Activated naive CD8-positive, alpha-beta T cell (primary cell): ENCODE data around the gene ABCC2.
"Not testable (repeated sequence)": the region's sequence is repeated elsewhere in the genome, so short reads cannot be mapped to it uniquely, and the experiment has no call there.

Source experiments
- H3K27ac Mint-ChIP-seq: one replicate; pipeline ENCODE4 v1.8.0; 2021; ENCODE audit warnings: mixed read lengths
- H3K27me3 Mint-ChIP-seq: one replicate; pipeline ENCODE4 v1.8.0; 2021; ENCODE audit warnings: mixed read lengths
- H3K36me3 Mint-ChIP-seq: one replicate; pipeline ENCODE4 v1.8.0; 2021; ENCODE audit warnings: mixed read lengths
- H3K4me1 Mint-ChIP-seq: one replicate; pipeline ENCODE4 v1.8.0; 2021; ENCODE audit warnings: low read depth, mixed read lengths
- H3K4me3 Mint-ChIP-seq: one replicate; pipeline ENCODE4 v1.8.0; 2021; ENCODE audit warnings: mild to moderate bottlenecking, mixed read lengths
- H3K9me3 Mint-ChIP-seq: one replicate; pipeline ENCODE4 v1.8.0; 2021; ENCODE audit warnings: low read depth, mixed read lengths

The ABCC2 gene

DNA sequence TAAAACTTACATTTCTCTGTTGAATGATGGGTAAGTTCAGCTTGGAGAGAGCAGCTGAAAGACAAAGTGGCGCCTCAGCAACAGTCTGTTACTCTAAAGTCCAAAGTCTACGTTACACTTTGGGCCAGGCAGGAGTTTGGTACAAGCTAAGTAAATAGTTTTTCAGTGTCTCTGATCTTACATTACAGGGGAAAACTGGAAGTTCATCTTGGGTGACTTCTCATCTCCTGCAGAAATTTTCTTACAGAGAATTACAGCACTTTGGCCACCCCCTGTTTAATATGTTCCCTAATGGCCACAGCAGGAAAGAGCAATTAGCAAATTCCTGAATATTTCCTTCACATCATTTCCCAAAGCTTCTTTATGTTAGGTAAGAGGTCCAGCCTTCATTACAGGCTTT lies 67.1 kb downstream of the ABCC2 start:
- no peak overlapping the region for H3K27ac Mint-ChIP-seq
- H3K4me1 Mint-ChIP-seq, result peaks cover 7% of the 10 kb centered on the region
- no peak overlapping the region for H3K4me3 Mint-ChIP-seq
- H3K27me3 Mint-ChIP-seq, result no peaks in the 10 kb centered on the region
- no peaks in the 10 kb centered on the region for H3K9me3 Mint-ChIP-seq
- H3K36me3 Mint-ChIP-seq, result peaks cover 11% of the 10 kb centered on the region

DNA sequence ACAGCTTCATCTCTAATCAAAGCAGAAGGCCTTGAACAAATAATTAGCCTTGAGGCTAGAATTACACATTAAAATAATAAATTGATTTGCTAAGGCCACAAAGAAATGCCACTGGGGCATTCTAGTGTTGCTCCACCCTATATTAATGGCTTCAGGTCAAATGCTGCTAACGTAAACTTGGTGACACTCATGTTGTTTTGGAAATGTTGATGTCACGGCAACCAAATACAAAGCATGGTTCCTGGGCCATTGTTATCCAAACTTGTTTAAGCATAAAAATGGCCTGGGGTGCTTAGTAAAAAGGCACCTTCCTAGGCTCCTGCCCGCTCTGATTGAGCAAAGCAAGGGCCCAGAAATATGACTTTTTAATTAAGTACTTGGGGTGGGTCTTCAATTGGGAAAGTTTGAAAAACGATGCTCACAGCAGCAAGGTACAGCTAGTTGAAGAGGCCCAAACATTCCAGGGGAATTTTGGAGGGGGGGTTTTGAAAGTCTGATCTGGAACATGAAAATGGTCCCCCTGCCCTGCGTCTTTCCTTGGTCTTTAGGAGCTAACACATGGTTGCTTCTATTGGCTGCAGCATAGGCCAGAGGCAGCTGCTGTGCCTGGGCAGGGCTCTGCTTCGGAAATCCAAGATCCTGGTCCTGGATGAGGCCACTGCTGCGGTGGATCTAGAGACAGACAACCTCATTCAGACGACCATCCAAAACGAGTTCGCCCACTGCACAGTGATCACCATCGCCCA lies 67.8 kb downstream of the ABCC2 start:
- Mint-ChIP-seq H3K27ac (no peak overlapping the region), H3K4me3 (no peak overlapping the region), H3K9me3 (no peaks in the 10 kb centered on the region), H3K4me1 (peaks cover 7% of the 10 kb centered on the region), H3K36me3 (peaks cover 11% of the 10 kb centered on the region), H3K27me3 (no peaks in the 10 kb centered on the region)

DNA sequence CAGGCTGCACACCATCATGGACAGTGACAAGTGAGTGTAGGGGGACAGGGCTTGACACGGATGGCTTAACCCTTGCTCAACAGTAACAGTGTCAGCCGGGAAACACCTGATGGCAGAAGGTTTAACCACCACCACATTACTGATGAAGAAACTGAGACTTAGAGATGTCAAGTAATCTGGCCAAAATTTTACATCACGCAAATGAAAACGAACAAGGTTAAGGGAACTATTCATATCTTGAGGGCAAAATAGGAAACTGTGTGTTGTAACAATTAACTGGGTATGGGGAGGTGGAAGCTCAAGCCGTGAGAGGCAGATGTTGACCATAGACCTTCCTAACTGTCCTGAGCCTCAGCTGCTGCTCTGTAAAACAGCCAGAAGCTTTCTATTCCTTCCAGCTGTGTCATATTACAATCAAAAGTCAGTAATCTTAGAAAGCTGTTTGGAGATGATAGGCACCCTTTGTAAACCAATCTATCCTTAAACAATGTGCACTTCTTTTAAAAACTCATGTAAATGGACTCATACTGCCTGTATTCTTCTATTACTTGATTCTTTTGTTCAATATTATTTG lies 68.4 kb downstream of the ABCC2 start:
- peaks cover 5% of the 10 kb centered on the region for H3K4me1 Mint-ChIP-seq
- H3K4me3 Mint-ChIP-seq, result no peak overlapping the region
- H3K9me3 Mint-ChIP-seq, result no peaks in the 10 kb centered on the region
- H3K36me3 Mint-ChIP-seq, result peaks cover 11% of the 10 kb centered on the region
- no peaks in the 10 kb centered on the region for H3K27me3 Mint-ChIP-seq
- H3K27ac Mint-ChIP-seq, result no peak overlapping the region

DNA sequence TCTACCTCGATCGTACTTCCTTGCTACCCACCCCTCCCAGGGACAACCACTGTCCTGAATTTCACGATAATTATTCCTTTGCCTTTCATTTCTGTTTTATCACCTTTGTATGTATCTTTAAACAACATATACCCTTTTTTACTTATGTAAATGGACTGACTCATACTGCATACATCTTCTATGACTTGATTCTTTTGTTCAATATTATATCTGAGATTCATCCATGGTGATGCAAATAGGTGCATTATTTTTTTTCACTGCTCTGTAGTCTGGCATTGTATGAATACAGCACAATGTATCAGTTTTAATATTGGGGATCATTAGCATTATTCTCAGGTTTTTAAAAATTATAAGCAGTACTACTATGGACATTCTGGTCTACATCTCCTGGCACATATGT lies 69.4 kb downstream of the ABCC2 start:
- Mint-ChIP-seq H3K4me1 (no peaks in the 10 kb centered on the region), H3K9me3 (no peaks in the 10 kb centered on the region), H3K36me3 (peaks cover 11% of the 10 kb centered on the region), H3K27ac (no peak overlapping the region), H3K27me3 (no peaks in the 10 kb centered on the region), H3K4me3 (no peak overlapping the region)

DNA sequence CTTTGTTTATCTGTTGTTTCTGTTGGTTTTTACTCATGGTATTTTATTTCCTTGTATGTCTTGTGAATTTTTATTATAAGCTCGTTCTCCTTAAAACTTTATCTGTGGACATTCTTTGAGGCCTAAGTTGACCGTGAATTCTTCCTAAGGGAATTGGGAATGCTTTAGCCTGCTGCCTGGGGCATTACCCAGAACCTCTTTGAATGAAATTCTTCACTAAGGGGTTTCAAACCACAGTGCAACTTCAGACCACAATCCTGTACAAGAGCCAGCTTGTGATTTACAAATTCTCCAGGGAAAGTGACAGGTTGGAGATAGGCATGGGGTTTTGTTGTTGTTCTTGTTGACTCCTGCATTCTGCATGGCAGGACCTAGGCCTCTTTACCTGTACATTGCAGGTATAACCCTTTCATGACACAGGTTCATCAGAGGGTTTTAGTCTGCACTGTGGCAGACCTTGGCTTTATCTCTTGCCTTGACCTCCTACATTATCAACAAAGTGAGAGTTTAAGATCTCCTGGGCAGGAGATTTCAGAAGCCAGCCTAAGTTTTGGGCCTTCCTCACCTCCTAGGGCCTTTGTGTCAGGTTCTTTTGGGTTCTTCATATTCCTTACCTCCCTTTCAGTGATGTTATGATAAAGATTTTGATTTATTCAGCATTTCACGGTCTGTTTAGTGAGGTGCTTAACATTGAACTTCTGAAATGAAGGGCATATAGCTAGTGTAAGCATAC lies 70.2 kb downstream of the ABCC2 start:
- Mint-ChIP-seq H3K9me3 (no peaks in the 10 kb centered on the region), H3K36me3 (peaks cover 11% of the 10 kb centered on the region), H3K27me3 (peaks cover under 1% of the 10 kb centered on the region), H3K27ac (no peak overlapping the region), H3K4me1 (no peaks in the 10 kb centered on the region), H3K4me3 (no peak overlapping the region)

DNA sequence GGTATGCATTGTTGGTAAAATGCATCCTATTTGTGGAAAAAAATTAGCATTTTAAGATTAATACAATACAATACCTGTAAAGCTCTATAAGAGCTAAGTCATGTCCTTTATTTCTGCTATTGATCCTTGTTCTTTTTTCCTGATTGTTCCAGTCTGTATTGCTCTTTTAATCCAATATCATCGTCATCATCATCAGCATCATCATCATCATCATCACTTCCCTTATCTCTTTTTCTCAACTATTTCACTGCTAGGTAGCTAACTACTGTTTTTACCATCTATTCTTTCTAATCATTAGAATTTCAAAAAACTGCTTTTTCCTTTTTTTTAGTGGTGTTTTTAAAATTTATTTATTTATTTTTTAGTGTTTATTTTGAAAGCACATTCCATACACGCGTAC lies 71.2 kb downstream of the ABCC2 start:
- Mint-ChIP-seq H3K27ac (no peak overlapping the region), H3K36me3 (peaks cover 11% of the 10 kb centered on the region), H3K4me1 (no peaks in the 10 kb centered on the region), H3K4me3 (no peak overlapping the region), H3K9me3 (no peaks in the 10 kb centered on the region), H3K27me3 (peaks cover 3% of the 10 kb centered on the region)

DNA sequence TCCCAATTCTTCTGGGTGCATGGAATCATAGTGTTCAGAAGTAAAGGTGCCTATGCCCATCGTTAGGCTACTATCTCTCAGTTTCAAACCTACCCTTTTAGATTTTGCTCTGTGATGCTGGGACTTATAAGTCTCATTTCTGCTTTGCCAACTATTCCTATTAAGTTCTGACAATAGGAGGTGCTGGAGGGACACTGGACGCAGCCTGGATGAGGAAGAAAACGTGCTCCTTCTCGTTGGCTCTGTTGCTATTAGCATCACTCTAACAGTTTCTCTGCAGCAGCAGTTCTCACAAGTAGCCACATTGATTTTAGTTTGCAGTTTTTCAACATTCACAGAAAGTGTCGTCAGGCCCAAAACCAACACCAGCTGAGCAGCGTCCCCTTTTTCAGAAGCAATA lies 72.4 kb downstream of the ABCC2 start:
- H3K36me3 Mint-ChIP-seq, result peaks cover 11% of the 10 kb centered on the region
- H3K27me3 Mint-ChIP-seq, result peaks cover 6% of the 10 kb centered on the region
- no peak overlapping the region for H3K27ac Mint-ChIP-seq
- H3K4me3 Mint-ChIP-seq, result no peak overlapping the region
- no peaks in the 10 kb centered on the region for H3K4me1 Mint-ChIP-seq
- H3K9me3 Mint-ChIP-seq, result no peaks in the 10 kb centered on the region

DNA sequence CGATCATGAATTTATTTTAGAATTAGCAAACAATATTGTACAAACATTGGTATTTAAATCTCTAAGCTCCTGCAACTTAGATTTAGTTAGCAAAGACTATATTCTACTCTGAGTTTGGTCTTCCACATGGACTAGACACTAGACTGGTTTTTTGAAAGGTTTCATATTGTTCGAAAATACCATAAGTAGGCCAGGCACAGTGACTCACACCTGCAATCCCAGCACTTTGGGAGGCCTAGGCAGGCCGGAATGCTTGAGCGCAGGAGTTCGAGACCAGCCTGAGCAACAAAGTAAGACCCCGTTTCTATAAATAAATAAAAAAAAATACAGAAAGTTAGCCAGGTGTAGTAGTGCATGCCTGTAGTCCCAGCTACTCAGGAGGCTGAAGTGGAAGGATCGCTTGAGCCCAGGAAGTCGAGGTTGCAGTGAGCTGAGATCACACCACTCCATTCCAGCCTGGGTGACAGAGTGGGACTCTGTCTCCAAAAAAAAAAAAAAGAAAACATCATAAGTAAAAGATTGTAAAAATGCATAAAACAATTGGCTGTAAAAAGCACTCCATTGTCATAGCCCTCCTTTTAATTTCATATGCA lies 73.1 kb downstream of the ABCC2 start:
- H3K27ac Mint-ChIP-seq, result no peak overlapping the region
- no peaks in the 10 kb centered on the region for H3K9me3 Mint-ChIP-seq
- H3K27me3 Mint-ChIP-seq, result peaks cover 6% of the 10 kb centered on the region
- H3K4me1 Mint-ChIP-seq, result no peaks in the 10 kb centered on the region
- H3K36me3 Mint-ChIP-seq, result peaks cover 11% of the 10 kb centered on the region
- no peak overlapping the region for H3K4me3 Mint-ChIP-seq

DNA sequence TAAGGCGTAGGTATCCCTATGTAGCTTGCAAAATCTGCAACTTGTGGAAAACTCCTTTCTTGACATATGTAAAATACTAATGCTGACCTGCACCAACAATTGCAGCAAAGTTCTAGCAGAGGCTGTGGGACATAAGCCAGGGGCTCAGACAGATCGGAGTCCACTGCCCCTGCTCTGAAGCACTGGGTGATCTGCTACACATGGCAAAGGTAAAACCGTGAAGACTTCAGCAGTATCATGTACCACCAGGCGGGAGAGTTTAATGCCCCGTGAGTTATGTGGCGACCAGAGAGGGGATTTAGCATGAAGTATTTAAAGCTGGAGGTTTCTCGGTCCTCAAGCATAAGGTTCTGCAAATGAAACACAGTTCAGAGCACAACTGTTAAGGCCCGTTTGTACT lies 76.4 kb downstream of the ABCC2 start:
- H3K27me3 Mint-ChIP-seq, result peaks cover 8% of the 10 kb centered on the region
- H3K27ac Mint-ChIP-seq, result no peak overlapping the region
- H3K4me3 Mint-ChIP-seq, result no peak overlapping the region
- no peaks in the 10 kb centered on the region for H3K4me1 Mint-ChIP-seq
- H3K36me3 Mint-ChIP-seq, result no peaks in the 10 kb centered on the region
- H3K9me3 Mint-ChIP-seq, result no peaks in the 10 kb centered on the region

DNA sequence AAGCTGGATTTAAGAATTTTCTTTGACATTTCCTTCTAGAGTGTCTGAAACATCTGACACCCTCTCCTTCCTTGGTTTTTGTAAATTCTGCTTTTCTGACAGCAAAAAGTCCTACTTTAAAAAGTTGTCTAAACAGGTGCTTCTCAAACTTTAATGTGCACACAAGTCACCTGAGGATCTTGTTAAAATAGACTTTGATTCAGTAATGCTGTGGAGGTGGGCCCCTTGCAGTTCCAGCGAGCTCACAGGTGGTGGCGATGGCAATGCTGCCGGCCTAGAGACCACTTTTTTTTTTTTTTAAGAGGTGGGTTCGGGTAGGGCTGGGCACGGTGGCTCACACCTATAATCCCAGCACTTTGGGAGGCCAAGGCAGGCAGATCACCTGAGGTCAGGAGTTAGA lies 77.1 kb downstream of the ABCC2 start:
- Mint-ChIP-seq H3K4me3 (no peak overlapping the region), H3K36me3 (no peaks in the 10 kb centered on the region), H3K9me3 (no peaks in the 10 kb centered on the region), H3K4me1 (no peaks in the 10 kb centered on the region), H3K27ac (no peak overlapping the region), H3K27me3 (peaks cover 14% of the 10 kb centered on the region)

DNA sequence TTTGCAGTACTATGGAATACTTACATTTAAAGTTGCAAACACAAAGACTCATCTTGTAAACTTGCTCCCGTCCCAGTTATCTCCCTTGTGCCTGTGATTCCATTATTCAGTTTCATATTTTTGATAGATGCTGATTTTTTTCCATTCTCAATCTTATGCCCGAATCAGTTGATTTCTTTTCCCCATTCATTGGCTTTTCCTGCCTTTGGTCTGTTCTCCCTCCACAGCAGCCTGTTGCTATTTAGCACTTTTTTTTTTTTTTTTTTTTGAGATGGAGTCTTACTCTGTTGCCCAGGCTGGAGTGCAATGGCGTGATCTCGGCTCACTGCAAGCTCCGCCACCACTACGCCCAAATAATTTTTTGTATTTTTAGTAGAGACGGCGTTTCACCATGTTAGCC lies 78.0 kb downstream of the ABCC2 start:
- Mint-ChIP-seq H3K27ac (no peak overlapping the region), H3K4me3 (no peak overlapping the region), H3K36me3 (no peaks in the 10 kb centered on the region), H3K9me3 (no peaks in the 10 kb centered on the region), H3K4me1 (no peaks in the 10 kb centered on the region), H3K27me3 (peaks cover 19% of the 10 kb centered on the region)

DNA sequence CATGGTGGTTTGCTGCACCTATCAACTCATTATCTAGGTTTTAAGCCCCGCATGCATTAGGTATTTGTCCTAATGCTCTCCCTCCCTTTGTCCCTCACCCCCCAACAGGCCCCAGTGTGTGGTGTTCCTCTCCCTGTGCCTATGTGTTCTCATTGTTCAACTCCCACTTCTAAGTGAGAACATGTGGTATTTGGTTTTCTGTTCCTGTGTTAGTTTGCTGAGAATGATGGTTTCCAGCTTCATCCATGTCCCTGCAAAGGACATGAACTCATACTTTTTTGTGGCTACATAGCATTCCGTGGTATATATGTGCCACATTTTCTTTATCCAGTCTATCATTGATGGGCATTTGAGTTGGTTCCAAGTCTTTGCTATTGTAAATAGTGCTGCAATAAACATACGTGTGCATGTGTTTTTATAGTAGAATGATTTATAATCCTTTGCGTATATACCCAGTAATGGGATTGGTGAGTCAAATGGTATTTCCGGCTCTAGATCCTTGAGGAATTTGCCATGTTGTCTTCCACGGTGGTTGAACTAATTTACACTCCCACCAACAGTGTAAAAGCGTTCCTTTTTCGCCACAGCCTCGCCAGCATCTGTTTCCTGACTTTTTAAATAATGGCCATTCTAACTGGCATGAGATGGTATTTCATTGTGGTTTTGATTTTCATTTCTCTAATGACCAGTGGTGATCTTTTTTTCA lies 81.2 kb downstream of the ABCC2 start:
- peaks cover 35% of the 10 kb centered on the region for H3K27me3 Mint-ChIP-seq
- peaks cover 11% of the 10 kb centered on the region for H3K9me3 Mint-ChIP-seq
- not testable (repeated sequence) for H3K4me1 Mint-ChIP-seq, H3K36me3 Mint-ChIP-seq, H3K4me3 Mint-ChIP-seq, H3K27ac Mint-ChIP-seq

DNA sequence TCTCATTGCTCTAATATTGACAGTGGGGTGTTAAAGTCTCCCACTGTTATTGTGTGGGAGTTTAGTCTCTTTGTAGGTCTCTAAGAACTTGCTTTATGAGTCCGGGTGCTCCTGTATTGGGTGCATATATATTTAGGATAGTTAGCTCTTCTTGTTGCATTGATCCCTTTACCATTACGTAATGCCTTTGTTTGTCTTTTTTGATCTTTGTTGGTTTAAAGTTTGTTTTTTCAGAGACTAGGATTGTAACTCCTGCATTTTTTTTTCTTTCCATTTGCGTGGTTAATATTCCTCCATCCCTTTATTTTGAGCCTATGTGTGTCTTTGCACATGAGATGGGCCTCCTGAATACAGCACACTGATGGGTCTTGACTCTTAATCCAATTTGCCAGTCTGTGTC lies 84.8 kb downstream of the ABCC2 start:
- not testable (repeated sequence) for H3K36me3 Mint-ChIP-seq, H3K4me3 Mint-ChIP-seq, H3K27ac Mint-ChIP-seq
- H3K27me3 Mint-ChIP-seq, result peaks cover 48% of the 10 kb centered on the region
- H3K4me1 Mint-ChIP-seq, result peaks cover 20% of the 10 kb centered on the region
- H3K9me3 Mint-ChIP-seq, result peaks cover 11% of the 10 kb centered on the region

DNA sequence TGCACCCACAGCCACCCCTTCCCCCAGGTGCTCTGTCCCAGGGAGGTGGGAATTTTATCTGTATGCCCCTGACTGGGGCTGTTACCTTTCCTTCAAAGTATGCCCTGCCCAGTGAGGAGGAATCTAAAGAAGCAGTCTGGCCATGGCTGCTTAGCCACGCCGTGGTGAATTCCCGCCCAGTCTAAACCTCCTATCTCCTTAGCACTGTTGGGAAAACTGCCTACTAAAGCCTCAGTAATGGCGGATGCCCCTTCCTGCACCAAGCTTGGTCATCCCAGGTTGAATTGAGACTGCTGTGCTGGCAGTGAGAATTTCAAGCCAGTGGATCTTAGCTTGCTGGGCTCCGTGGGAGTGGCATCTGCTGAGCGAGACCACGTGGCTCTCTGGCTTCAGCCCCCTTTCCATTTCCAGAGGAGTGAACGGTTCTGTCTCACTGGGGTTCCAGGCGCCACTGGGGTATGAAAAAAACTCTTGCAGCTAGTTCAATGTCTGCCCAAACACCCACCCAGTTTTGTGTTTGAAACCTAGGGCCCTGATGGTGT lies 87.2 kb downstream of the ABCC2 start:
- Mint-ChIP-seq H3K4me3 (no peak overlapping the region), H3K27ac (no peak overlapping the region), H3K36me3 (peaks cover 10% of the 10 kb centered on the region), H3K27me3 (peaks cover 62% of the 10 kb centered on the region), H3K4me1 (peaks cover 20% of the 10 kb centered on the region), H3K9me3 (peaks cover 11% of the 10 kb centered on the region)
